ENCODE data around the gene SIPA1L3.

DNA sequence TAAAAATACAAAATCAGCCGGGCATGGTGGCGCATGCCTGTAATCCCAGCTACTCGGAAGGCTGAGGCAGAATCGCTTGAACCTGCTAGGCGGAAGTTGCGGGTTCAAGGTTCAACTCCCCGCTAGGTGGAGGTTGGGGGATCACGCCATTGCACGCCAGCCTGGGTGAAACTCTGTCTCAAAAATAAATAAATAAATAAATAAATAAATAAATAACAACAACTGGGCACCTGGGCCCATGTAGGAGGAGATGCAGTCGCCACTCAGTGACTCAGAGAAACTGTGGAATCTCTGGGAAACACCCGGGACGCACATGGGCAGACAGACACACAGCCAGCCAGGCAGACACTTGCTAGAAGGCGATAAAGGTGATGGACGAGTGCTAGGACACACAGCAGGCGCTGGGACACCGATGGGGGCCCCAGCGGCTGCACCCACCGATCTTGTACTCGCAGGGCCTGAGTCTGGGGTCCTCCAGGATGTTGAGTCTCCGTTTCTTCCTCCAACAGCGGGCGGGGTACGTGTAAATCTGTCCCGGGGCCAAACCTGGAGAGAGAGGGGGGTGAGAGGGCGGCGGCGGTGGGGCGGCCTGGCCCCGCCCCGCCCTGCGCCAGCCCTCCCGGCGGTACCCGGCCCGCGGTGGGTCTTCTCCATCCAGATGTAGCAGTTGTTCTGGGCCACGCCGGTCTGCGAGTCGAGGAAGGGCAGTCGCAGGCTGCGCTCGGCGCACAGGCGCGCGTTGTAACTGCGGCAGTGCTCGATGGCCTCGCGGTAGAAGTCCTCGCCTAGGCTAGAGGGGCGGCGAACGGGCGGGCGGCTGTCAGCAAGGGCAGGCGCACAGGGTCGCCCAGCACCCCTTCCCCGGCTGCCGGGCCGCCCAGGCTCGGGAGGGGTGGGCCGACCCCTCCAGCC, 315.2 kb downstream of the SIPA1L3 start:
- TF ChIP-seq POLR2AphosphoS5 (IDR thresholded peaks at IDR 0.05; ENCODE audit: low read depth, low read length) (no peak), SIN3A (IDR thresholded peaks at IDR 0.05; ENCODE audit: borderline replicate concordance, insufficient read depth, low read depth, low read length) (no peak)
- TF ChIP-seq, protein P1, sequence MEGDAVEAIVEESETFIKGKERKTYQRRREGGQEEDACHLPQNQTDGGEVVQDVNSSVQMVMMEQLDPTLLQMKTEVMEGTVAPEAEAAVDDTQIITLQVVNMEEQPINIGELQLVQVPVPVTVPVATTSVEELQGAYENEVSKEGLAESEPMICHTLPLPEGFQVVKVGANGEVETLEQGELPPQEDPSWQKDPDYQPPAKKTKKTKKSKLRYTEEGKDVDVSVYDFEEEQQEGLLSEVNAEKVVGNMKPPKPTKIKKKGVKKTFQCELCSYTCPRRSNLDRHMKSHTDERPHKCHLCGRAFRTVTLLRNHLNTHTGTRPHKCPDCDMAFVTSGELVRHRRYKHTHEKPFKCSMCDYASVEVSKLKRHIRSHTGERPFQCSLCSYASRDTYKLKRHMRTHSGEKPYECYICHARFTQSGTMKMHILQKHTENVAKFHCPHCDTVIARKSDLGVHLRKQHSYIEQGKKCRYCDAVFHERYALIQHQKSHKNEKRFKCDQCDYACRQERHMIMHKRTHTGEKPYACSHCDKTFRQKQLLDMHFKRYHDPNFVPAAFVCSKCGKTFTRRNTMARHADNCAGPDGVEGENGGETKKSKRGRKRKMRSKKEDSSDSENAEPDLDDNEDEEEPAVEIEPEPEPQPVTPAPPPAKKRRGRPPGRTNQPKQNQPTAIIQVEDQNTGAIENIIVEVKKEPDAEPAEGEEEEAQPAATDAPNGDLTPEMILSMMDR (IDR thresholded peaks at IDR 0.05), result no peak
- TF ChIP-seq, protein P2, sequence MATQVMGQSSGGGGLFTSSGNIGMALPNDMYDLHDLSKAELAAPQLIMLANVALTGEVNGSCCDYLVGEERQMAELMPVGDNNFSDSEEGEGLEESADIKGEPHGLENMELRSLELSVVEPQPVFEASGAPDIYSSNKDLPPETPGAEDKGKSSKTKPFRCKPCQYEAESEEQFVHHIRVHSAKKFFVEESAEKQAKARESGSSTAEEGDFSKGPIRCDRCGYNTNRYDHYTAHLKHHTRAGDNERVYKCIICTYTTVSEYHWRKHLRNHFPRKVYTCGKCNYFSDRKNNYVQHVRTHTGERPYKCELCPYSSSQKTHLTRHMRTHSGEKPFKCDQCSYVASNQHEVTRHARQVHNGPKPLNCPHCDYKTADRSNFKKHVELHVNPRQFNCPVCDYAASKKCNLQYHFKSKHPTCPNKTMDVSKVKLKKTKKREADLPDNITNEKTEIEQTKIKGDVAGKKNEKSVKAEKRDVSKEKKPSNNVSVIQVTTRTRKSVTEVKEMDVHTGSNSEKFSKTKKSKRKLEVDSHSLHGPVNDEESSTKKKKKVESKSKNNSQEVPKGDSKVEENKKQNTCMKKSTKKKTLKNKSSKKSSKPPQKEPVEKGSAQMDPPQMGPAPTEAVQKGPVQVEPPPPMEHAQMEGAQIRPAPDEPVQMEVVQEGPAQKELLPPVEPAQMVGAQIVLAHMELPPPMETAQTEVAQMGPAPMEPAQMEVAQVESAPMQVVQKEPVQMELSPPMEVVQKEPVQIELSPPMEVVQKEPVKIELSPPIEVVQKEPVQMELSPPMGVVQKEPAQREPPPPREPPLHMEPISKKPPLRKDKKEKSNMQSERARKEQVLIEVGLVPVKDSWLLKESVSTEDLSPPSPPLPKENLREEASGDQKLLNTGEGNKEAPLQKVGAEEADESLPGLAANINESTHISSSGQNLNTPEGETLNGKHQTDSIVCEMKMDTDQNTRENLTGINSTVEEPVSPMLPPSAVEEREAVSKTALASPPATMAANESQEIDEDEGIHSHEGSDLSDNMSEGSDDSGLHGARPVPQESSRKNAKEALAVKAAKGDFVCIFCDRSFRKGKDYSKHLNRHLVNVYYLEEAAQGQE (IDR thresholded peaks at IDR 0.05; ENCODE audit: insufficient read depth in 1 of 2, low read depth in 2 of 2, low read length in 1 of 2), result no peak

Data from Panc1 (cell line).